ENCODE results near the gene HS3ST3B1.

Gene HS3ST3B1

DNA sequence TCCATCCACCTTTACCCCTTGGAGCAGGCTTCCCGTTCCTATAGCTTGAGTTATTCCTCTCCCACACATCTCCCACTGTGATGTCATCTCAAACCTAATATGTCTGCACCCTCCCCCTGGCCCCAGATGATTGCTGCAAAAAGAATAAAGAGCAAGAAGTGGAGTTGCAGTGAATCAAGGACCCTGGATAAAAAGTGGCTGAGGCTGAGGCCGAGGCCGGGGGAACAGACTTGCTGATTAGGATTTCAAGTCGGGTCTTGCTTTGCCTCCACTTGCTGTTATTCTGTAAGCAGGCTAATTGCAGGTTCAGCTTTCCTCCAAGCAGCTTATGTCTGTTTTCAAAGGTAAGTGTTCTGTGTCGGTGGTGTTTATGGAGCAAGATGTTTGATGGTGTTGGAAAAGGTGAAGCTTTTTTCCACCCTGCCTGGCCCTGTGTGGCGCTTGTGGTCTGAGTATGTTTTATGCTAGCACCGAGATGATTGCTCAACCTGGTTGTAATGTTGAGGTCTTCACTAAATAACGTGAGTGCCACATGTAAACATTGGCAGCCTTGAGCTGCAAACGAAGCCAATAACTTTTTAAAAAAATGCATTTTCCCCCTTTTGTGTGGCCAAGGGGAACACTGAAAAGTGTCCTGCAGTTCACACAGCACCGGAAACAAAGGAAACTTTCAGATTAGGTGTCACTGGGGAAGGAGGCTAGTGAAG lies 15.4 kb downstream of the HS3ST3B1 start:
- no peak overlapping the region for H2AFZ ChIP-seq (ENCODE audit: low read length)
- no peaks in the 10 kb centered on the region for H3K9me3 ChIP-seq (replicated peaks; ENCODE audit: insufficient read depth, low read length)
- no peak overlapping the region for H3K27ac ChIP-seq (ENCODE audit: low read length)
- H3K4me2 ChIP-seq (ENCODE audit: low read depth, low read length): no peak overlapping the region
- H3K9ac ChIP-seq (ENCODE audit: low read length): no peak overlapping the region
- H3K36me3 ChIP-seq (replicated peaks; ENCODE audit: insufficient read depth, low read length): no peaks in the 10 kb centered on the region
- H3F3A ChIP-seq (ENCODE audit: insufficient read depth, low read length): no peaks in the 10 kb centered on the region
- H3K27me3 ChIP-seq (replicated peaks; ENCODE audit: insufficient read depth, low read length): no peaks in the 10 kb centered on the region
- no peaks in the 10 kb centered on the region for H3K4me1 ChIP-seq (ENCODE audit: low read length)
- H4K20me1 ChIP-seq (ENCODE audit: insufficient read depth, low read length): no peaks in the 10 kb centered on the region
- H3K9me2 ChIP-seq (replicated peaks; ENCODE audit: insufficient read depth, low read length): no peaks in the 10 kb centered on the region
- no peaks in the 10 kb centered on the region for H3K79me2 ChIP-seq (ENCODE audit: low read length)
- no peak overlapping the region for H3K4me3 ChIP-seq (ENCODE audit: low read length)
- TF ChIP-seq EZH2phosphoT487 (IDR thresholded peaks at IDR 0.05; ENCODE audit: low read length) (no peak), EZH2 (optimal IDR thresholded peaks at IDR 0.05; ENCODE audit: low read depth, low read length) (no peak)
- TF ChIP-seq, protein P1, sequence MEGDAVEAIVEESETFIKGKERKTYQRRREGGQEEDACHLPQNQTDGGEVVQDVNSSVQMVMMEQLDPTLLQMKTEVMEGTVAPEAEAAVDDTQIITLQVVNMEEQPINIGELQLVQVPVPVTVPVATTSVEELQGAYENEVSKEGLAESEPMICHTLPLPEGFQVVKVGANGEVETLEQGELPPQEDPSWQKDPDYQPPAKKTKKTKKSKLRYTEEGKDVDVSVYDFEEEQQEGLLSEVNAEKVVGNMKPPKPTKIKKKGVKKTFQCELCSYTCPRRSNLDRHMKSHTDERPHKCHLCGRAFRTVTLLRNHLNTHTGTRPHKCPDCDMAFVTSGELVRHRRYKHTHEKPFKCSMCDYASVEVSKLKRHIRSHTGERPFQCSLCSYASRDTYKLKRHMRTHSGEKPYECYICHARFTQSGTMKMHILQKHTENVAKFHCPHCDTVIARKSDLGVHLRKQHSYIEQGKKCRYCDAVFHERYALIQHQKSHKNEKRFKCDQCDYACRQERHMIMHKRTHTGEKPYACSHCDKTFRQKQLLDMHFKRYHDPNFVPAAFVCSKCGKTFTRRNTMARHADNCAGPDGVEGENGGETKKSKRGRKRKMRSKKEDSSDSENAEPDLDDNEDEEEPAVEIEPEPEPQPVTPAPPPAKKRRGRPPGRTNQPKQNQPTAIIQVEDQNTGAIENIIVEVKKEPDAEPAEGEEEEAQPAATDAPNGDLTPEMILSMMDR (IDR thresholded peaks at IDR 0.05; ENCODE audit: low read length): no peak
- DNase-seq: no peak

DNA sequence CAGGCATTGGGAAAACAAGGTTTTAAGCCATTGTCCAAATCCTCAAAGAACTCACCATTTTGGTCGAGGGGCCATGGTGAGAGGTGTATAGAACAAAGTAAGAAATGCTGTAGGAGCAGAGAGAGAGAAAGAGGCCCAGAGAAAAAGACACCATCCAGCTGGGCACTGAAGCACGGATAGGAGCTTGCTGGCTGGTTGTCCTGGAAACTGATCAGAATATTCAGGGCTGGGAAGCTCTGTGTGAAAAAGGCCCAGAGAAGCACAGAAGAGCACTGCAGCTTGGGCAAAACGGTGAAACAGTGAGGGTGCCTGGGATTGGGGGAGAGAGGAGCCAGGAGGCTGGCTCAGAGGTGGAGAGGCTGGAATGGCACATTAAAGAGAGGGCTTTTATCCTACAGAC lies 16.5 kb downstream of the HS3ST3B1 start:
- Histone ChIP-seq H3K4me1 (ENCODE audit: low read length) (no peaks in the 10 kb centered on the region), H2AFZ (ENCODE audit: low read length) (no peak overlapping the region), H3K9me3 (replicated peaks; ENCODE audit: insufficient read depth, low read length) (no peaks in the 10 kb centered on the region), H3K79me2 (ENCODE audit: low read length) (no peaks in the 10 kb centered on the region), H4K20me1 (ENCODE audit: insufficient read depth, low read length) (no peaks in the 10 kb centered on the region), H3K9ac (ENCODE audit: low read length) (no peak overlapping the region), H3K36me3 (replicated peaks; ENCODE audit: insufficient read depth, low read length) (no peaks in the 10 kb centered on the region), H3K9me2 (replicated peaks; ENCODE audit: insufficient read depth, low read length) (no peaks in the 10 kb centered on the region), H3K27ac (ENCODE audit: low read length) (no peak overlapping the region), H3F3A (ENCODE audit: insufficient read depth, low read length) (no peaks in the 10 kb centered on the region), H3K4me2 (ENCODE audit: low read depth, low read length) (no peak overlapping the region), H3K27me3 (replicated peaks; ENCODE audit: insufficient read depth, low read length) (no peaks in the 10 kb centered on the region), H3K4me3 (ENCODE audit: low read length) (no peak overlapping the region)
- DNase-seq: no peak
- TF ChIP-seq, protein P1 (IDR thresholded peaks at IDR 0.05; ENCODE audit: low read length): no peak
- TF ChIP-seq EZH2phosphoT487 (IDR thresholded peaks at IDR 0.05; ENCODE audit: low read length): no peak

DNA sequence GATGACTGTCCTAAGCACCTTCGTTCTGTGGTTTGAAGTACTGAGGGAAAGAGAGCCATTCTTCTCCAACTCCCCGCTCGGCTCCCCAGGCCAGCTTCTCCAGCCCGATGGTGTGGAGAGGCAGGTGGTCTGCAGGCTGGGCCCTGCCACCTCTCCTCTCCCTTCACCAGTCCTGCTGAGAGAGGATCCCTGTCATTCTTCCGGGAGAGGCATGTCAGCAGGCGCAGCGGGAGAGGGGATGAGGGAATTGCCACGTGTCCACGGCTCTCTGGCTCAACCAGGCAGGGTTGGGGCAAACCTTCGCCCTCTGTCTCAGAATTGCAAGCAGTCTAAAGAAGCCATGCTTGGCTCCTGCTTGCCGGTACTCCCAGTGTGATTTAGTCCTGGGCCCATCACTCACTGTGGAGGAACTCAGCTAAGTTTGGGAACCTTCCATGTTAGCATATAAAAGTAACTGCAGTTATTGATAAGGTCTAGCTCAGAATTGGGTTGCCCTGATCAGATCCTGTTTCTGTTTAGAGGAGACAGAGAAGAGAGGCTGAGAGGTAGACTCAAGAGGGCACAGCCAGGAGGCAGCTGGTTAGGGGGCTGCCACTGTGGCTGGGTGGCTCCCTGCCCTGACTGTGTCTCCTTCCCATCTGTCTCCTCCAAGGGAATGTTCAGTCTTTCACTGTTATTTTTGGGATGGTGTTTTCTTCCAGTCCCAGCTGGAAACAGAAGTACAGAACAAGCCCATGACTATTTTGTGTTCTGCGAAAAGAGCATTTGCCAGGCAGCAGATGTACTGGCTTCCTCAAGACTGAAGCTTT lies 17.4 kb downstream of the HS3ST3B1 start:
- Histone ChIP-seq H3F3A (ENCODE audit: insufficient read depth, low read length) (no peaks in the 10 kb centered on the region), H4K20me1 (ENCODE audit: insufficient read depth, low read length) (no peaks in the 10 kb centered on the region), H3K9me3 (replicated peaks; ENCODE audit: insufficient read depth, low read length) (no peaks in the 10 kb centered on the region), H3K27me3 (replicated peaks; ENCODE audit: insufficient read depth, low read length) (no peaks in the 10 kb centered on the region), H3K9me2 (replicated peaks; ENCODE audit: insufficient read depth, low read length) (no peaks in the 10 kb centered on the region), H3K4me3 (ENCODE audit: low read length) (no peak overlapping the region), H3K9ac (ENCODE audit: low read length) (no peak overlapping the region), H3K36me3 (replicated peaks; ENCODE audit: insufficient read depth, low read length) (no peaks in the 10 kb centered on the region), H3K4me2 (ENCODE audit: low read depth, low read length) (no peak overlapping the region), H3K4me1 (ENCODE audit: low read length) (no peaks in the 10 kb centered on the region), H3K27ac (ENCODE audit: low read length) (no peak overlapping the region), H3K79me2 (ENCODE audit: low read length) (no peaks in the 10 kb centered on the region), H2AFZ (ENCODE audit: low read length) (no peak overlapping the region)
- TF ChIP-seq EZH2phosphoT487 (IDR thresholded peaks at IDR 0.05; ENCODE audit: low read length) (no peak), EZH2 (optimal IDR thresholded peaks at IDR 0.05; ENCODE audit: low read depth, low read length) (no peak)
- TF ChIP-seq, protein P1 (IDR thresholded peaks at IDR 0.05; ENCODE audit: low read length): no peak
- DNase-seq: no peak
